ENCODE data around the gene ANKRD63. TPM values are rescaled to one million over a fixed set of nuclear protein-coding genes. Genes with fewer than 3 reads are reported as not detected.

ANKRD63 gene
- total RNA-seq, 1 experiment from 2014 or later, result 1.2 TPM

- ATAC-seq (peak; percentile 5), DNase-seq (ENCODE audit: low spot score) (peak; percentile 55)
- Mint-ChIP-seq H3K36me3 (no peaks in the 10 kb centered on the region), H3K27ac (no peak overlapping the region), H3K4me1 (peaks cover 51% of the 10 kb centered on the region), H3K9me3 (no peaks in the 10 kb centered on the region), H3K27me3 (ENCODE audit: low read depth) (peaks cover 72% of the 10 kb centered on the region), H3K4me3 (peak overlapping the region; percentile 65)
- POLR2A ChIA-PET, result interaction anchor here (1.1 to 2.6 kb wide), 6 partner anchors 9 to 45 kb away, joined by 3 to 12 read pairs (median 5); partner anchors contain the start of gene PLCB2
- CTCF ChIA-PET, result interaction anchor here (0.8 to 12.1 kb wide), 18 partner anchors 9 to 235 kb away, joined by 3 to 690 read pairs (median 12); partner anchors contain the start of genes CCDC9B, INAFM2 and PLCB2
- no peak for TF ChIP-seq EMX1 (CRISPR knock-in tag; IDR thresholded peaks at IDR 0.05)
- TF ChIP-seq, protein P1, sequence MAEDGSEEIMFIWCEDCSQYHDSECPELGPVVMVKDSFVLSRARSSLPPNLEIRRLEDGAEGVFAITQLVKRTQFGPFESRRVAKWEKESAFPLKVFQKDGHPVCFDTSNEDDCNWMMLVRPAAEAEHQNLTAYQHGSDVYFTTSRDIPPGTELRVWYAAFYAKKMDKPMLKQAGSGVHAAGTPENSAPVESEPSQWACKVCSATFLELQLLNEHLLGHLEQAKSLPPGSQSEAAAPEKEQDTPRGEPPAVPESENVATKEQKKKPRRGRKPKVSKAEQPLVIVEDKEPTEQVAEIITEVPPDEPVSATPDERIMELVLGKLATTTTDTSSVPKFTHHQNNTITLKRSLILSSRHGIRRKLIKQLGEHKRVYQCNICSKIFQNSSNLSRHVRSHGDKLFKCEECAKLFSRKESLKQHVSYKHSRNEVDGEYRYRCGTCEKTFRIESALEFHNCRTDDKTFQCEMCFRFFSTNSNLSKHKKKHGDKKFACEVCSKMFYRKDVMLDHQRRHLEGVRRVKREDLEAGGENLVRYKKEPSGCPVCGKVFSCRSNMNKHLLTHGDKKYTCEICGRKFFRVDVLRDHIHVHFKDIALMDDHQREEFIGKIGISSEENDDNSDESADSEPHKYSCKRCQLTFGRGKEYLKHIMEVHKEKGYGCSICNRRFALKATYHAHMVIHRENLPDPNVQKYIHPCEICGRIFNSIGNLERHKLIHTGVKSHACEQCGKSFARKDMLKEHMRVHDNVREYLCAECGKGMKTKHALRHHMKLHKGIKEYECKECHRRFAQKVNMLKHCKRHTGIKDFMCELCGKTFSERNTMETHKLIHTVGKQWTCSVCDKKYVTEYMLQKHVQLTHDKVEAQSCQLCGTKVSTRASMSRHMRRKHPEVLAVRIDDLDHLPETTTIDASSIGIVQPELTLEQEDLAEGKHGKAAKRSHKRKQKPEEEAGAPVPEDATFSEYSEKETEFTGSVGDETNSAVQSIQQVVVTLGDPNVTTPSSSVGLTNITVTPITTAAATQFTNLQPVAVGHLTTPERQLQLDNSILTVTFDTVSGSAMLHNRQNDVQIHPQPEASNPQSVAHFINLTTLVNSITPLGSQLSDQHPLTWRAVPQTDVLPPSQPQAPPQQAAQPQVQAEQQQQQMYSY (CRISPR knock-in tag; IDR thresholded peaks at IDR 0.05), result peak; percentile 89
- TF ChIP-seq TP53 (CRISPR knock-in tag; IDR thresholded peaks at IDR 0.05), result no peak
- TF ChIP-seq, protein P2, sequence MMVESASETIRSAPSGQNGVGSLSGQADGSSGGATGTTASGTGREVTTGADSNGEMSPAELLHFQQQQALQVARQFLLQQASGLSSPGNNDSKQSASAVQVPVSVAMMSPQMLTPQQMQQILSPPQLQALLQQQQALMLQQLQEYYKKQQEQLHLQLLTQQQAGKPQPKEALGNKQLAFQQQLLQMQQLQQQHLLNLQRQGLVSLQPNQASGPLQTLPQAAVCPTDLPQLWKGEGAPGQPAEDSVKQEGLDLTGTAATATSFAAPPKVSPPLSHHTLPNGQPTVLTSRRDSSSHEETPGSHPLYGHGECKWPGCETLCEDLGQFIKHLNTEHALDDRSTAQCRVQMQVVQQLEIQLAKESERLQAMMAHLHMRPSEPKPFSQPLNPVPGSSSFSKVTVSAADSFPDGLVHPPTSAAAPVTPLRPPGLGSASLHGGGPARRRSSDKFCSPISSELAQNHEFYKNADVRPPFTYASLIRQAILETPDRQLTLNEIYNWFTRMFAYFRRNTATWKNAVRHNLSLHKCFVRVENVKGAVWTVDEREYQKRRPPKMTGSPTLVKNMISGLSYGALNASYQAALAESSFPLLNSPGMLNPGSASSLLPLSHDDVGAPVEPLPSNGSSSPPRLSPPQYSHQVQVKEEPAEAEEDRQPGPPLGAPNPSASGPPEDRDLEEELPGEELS (CRISPR knock-in tag; IDR thresholded peaks at IDR 0.05), result no peak
These were observed 2.4 kb downstream of the ANKRD63 start for GRCh38 chr15:40280260-40281056.

- Mint-ChIP-seq H3K4me1 (peaks cover 47% of the 10 kb centered on the region), H3K9me3 (no peaks in the 10 kb centered on the region), H3K27ac (no peak overlapping the region), H3K36me3 (no peaks in the 10 kb centered on the region), H3K27me3 (ENCODE audit: low read depth) (peaks cover 64% of the 10 kb centered on the region), H3K4me3 (peak overlapping the region; percentile 65)
- DNase-seq (ENCODE audit: low spot score) (peak; percentile 89), ATAC-seq (peak; percentile 30)
- ChIA-PET CTCF (interaction anchor here (0.5 to 12.1 kb wide), 63 partner anchors 11 to 586 kb away, joined by 3 to 690 read pairs (median 6); partner anchors contain the start of genes BMF, CCDC9B, INAFM2 and IVD), POLR2A (interaction anchor here (1.0 to 2.6 kb wide), 6 partner anchors 10 to 46 kb away, joined by 3 to 12 read pairs (median 6); partner anchors contain the start of genes INAFM2 and PLCB2)
- TF ChIP-seq NR3C1 (CRISPR knock-in tag; conservative IDR thresholded peaks at IDR 0.05; ENCODE audit: low read depth) (no peak), CREB1 (CRISPR knock-in tag; IDR thresholded peaks at IDR 0.05) (peak; percentile 87), SMAD3 (CRISPR knock-in tag; IDR thresholded peaks at IDR 0.05; ENCODE audit: borderline replicate concordance) (no peak; the same call in 1 of the 2 replicates), MYBL2 (CRISPR knock-in tag; IDR thresholded peaks at IDR 0.05) (peak; percentile 80), KAT7 (CRISPR knock-in tag; IDR thresholded peaks at IDR 0.05; ENCODE audit: borderline replicate concordance) (peak; percentile 64; the same call in 1 of the 2 replicates), ZBTB43 (CRISPR knock-in tag; IDR thresholded peaks at IDR 0.05) (peak; percentile 78; the same call in 1 of the 2 replicates), AFF4 (CRISPR knock-in tag; IDR thresholded peaks at IDR 0.05; ENCODE audit: borderline replicate concordance) (peak; percentile 92; the same call in 1 of the 2 replicates), OVOL2 (CRISPR knock-in tag; IDR thresholded peaks at IDR 0.05; ENCODE audit: borderline replicate concordance) (no peak), JAZF1 (CRISPR knock-in tag; IDR thresholded peaks at IDR 0.05) (no peak), HMGA2 (CRISPR knock-in tag; IDR thresholded peaks at IDR 0.05) (no peak; the same call in 1 of the 2 replicates)
- TF ChIP-seq, protein P3, sequence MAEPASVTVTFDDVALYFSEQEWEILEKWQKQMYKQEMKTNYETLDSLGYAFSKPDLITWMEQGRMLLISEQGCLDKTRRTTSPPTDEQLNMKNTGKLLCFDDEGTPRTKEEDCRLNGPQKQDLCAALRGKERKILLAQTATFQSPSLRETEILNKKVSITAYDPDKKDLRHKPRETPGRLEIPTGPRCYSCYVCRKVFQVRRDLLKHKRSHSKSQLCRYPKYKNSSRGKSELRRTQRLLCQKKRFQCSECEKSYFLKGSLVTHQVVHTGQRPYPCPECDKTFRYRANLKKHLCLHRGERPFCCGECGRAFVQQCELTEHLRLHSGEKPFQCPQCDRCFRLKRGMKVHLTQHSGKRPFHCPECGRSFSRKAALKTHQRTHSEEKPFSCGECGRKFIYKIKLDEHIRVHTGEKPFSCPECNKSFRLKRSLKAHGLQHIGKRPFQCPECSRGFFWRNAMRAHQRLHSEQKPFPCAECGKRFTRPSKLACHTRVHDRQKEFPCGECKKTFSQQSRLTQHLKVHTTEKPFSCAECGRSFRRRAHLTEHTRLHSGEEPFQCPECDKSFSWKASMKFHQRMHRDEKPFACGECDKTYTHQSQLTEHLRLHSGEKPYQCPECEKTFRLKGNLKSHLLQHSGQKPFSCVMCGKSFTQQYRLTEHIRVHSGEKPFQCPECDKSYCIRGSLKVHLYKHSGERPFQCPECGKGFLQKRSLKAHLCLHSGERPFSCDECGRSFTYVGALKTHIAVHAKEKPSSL (CRISPR knock-in tag; conservative IDR thresholded peaks at IDR 0.05), result no peak
- TF ChIP-seq, protein P4, sequence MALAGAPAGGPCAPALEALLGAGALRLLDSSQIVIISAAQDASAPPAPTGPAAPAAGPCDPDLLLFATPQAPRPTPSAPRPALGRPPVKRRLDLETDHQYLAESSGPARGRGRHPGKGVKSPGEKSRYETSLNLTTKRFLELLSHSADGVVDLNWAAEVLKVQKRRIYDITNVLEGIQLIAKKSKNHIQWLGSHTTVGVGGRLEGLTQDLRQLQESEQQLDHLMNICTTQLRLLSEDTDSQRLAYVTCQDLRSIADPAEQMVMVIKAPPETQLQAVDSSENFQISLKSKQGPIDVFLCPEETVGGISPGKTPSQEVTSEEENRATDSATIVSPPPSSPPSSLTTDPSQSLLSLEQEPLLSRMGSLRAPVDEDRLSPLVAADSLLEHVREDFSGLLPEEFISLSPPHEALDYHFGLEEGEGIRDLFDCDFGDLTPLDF (CRISPR knock-in tag; IDR thresholded peaks at IDR 0.05), result peak; percentile 81; the same call in 1 of the 2 replicates
These were observed 3.3 kb downstream of the ANKRD63 start for GRCh38 chr15:40279437-40280141.
